Measurements from ENCODE around the gene FGF7. TPM values are rescaled to one million over a fixed set of nuclear protein-coding genes. Genes with fewer than 3 reads are reported as not detected.

Gene FGF7
- total RNA-seq, 1 experiment from 2014 or later = not detected

GRCh38 chr15:49464522-49464921 is 41.5 kb downstream of the FGF7 start:
- H3K9me3 Mint-ChIP-seq = no peaks in the 10 kb centered on the region
- no peaks in the 10 kb centered on the region for H3K23me2 ChIP-seq (ENCODE audit: insufficient read length, low read depth, low read length, poor library complexity, severe bottlenecking)
- H3K23ac ChIP-seq (ENCODE audit: insufficient read length, low read depth, low read length) = no peak overlapping the region
- no peak overlapping the region for H2BK5ac ChIP-seq (ENCODE audit: insufficient read length, low read length)
- TF ChIP-seq, protein P1, sequence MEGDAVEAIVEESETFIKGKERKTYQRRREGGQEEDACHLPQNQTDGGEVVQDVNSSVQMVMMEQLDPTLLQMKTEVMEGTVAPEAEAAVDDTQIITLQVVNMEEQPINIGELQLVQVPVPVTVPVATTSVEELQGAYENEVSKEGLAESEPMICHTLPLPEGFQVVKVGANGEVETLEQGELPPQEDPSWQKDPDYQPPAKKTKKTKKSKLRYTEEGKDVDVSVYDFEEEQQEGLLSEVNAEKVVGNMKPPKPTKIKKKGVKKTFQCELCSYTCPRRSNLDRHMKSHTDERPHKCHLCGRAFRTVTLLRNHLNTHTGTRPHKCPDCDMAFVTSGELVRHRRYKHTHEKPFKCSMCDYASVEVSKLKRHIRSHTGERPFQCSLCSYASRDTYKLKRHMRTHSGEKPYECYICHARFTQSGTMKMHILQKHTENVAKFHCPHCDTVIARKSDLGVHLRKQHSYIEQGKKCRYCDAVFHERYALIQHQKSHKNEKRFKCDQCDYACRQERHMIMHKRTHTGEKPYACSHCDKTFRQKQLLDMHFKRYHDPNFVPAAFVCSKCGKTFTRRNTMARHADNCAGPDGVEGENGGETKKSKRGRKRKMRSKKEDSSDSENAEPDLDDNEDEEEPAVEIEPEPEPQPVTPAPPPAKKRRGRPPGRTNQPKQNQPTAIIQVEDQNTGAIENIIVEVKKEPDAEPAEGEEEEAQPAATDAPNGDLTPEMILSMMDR (conservative IDR thresholded peaks at IDR 0.05) = no peak
- H3K4me2 ChIP-seq (ENCODE audit: insufficient read depth, insufficient read length, low read length) = no peak overlapping the region
- H3T11ph ChIP-seq (ENCODE audit: low read length) = no peak overlapping the region
- H3K56ac ChIP-seq (ENCODE audit: insufficient read length, low read depth, low read length) = no peak overlapping the region
- no peaks in the 10 kb centered on the region for H3K79me2 ChIP-seq (ENCODE audit: insufficient read depth, low read length)
- no peaks in the 10 kb centered on the region for H3K36me3 Mint-ChIP-seq (ENCODE audit: insufficient read depth in 1 of 3, low read depth in 3 of 3)
- H3K27me3 Mint-ChIP-seq (ENCODE audit: low read depth) = no peaks in the 10 kb centered on the region
- H3K4me1 Mint-ChIP-seq = no peaks in the 10 kb centered on the region
- H3K4me3 Mint-ChIP-seq = no peak overlapping the region
- DNase-seq = no peak
- no peaks in the 10 kb centered on the region for H3K79me1 ChIP-seq (ENCODE audit: insufficient read depth, low read depth, low read length, poor library complexity, severe bottlenecking)
- no peaks in the 10 kb centered on the region for H3K4me1 ChIP-seq (ENCODE audit: insufficient read depth, low read length)
- no peak overlapping the region for H2BK120ac ChIP-seq (ENCODE audit: low read depth, low read length, poor library complexity, severe bottlenecking)
- no peak overlapping the region for H4K5ac ChIP-seq (ENCODE audit: insufficient read length, low read depth, low read length)
- H3K27ac Mint-ChIP-seq = no peak overlapping the region
- H3K9ac ChIP-seq (ENCODE audit: extremely low read depth, insufficient read length, low read length) = no peak overlapping the region
- H4K20me1 ChIP-seq (ENCODE audit: control insufficient read depth, insufficient read depth, insufficient read length) = no peaks in the 10 kb centered on the region
- no CpG with 5 or more reads among the region's 3 CpGs for WGBS (ENCODE audit: extremely low coverage, insufficient read length, low lambda C conversion rate)
- no peak overlapping the region for H2BK12ac ChIP-seq (ENCODE audit: insufficient read length, low read depth, low read length)
- no peak overlapping the region for H2AFZ ChIP-seq (ENCODE audit: low read length)
- no peak overlapping the region for H3K27ac ChIP-seq (ENCODE audit: insufficient read length, low read depth, low read length)
- no peak overlapping the region for H3K14ac ChIP-seq (ENCODE audit: insufficient read depth, low read length)
- H3K9me3 ChIP-seq (ENCODE audit: control insufficient read depth, low read depth, low read length) = no peaks in the 10 kb centered on the region
- H4K91ac ChIP-seq (ENCODE audit: insufficient read length, low read depth, low read length) = no peak overlapping the region
- no peak overlapping the region for H2BK15ac ChIP-seq (ENCODE audit: low read depth, low read length)
- no peak overlapping the region for H2AK5ac ChIP-seq (ENCODE audit: insufficient read length, low read length)
- no peak overlapping the region for H4K8ac ChIP-seq (replicated peaks; ENCODE audit: insufficient read length, low read depth, low read length)
- H2BK20ac ChIP-seq (ENCODE audit: low read depth, low read length, poor library complexity, severe bottlenecking) = no peak overlapping the region
- H3K18ac ChIP-seq (ENCODE audit: insufficient read length, low read depth, low read length) = no peak overlapping the region
- H3K4ac ChIP-seq (ENCODE audit: low read depth, low read length) = no peak overlapping the region
- no peaks in the 10 kb centered on the region for H3K27me3 ChIP-seq (ENCODE audit: insufficient read depth, low read length)
